SK-N-MC (cell line): ENCODE measurements around the gene RUNX1.

Experiments
- DNase-seq: peaks from one replicate; pipeline ENCODE4 v3.0.0-alpha.2; 2011; ENCODE audit warnings: low read depth, low spot score
- H3K27ac ChIP-seq: fragments of 200-600 bp; sonication (generic); 2 replicates; pipeline ENCODE4 v1.5.1; 2016; ENCODE audit warnings: mixed run types
- H3K36me3 ChIP-seq: fragments of 200-600 bp; sonication (generic); 2 replicates; pipeline ENCODE4 v1.6.1; 2017; ENCODE audit warnings: antibody characterized with exemption, low read length, mixed read lengths; ENCODE audit not compliant: insufficient read depth
- H3K4me3 ChIP-seq: fragments of 200-600 bp; sonication (generic); 2 replicates; pipeline ENCODE4 v1.5.1; 2016
- H3K9ac ChIP-seq: fragments of 200-600 bp; sonication (generic); 2 replicates; pipeline ENCODE4 v1.8.0; 2017; ENCODE audit warnings: mixed run types, mixed read lengths; ENCODE audit not compliant: insufficient read length
- H3K9me3 ChIP-seq: fragments of 200-600 bp; sonication (generic); 2 replicates; pipeline ENCODE4 v1.6.1; 2017; ENCODE audit warnings: low read depth, mild to moderate bottlenecking, antibody characterized with exemption, low read length, moderate library complexity, mixed read lengths
- EZH2 ChIP-seq: fragments of 200-600 bp; sonication (generic); IDR thresholded peaks from one replicate; pipeline ENCODE4 v1.6.1; 2017; ENCODE audit warnings: antibody characterized with exemption
- FOXP2 ChIP-seq: optimal IDR thresholded peaks from 2 replicates; pipeline ENCODE3; 2011; ENCODE audit warnings: mild to moderate bottlenecking, moderate library complexity; ENCODE audit not compliant: insufficient read depth; ENCODE audit errors: extremely low read length, control extremely low read depth
- POLR2AphosphoS5 ChIP-seq: IDR thresholded peaks from 2 replicates; pipeline ENCODE4 v1.6.1; 2012; ENCODE audit warnings: mild to moderate bottlenecking, low read depth, low read length, borderline replicate concordance

RUNX1 gene

DNA sequence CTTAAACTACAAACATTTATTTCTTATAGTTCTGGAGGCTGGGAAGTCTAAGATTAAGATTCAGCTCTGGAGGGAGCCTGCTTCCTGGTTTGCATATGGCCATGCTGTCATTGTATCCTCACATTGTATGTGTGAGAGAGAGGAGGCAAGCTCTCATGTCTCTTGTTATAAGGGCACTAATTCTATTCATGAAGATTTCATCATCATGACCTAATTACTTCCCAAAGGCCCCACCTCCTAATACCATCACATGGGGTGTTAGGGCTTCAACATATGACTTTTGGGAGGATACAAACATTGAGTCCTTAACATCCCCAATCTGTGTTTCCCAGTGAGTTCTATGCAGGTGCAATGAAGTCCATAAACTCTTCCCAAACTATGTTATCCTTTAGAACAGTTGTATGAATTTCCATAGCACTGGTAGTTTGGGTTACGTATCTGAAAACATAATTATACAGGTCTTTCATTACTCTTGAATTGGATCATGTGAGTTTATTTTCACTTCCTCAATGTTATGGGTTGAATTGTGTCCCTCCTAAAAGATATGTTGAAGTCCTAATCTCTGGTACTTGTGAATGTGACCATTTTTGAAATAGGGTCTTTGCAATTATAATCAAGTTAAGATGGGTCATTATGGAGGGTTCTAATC lies 124.2 kb downstream of the RUNX1 start:
- no peak for DNase-seq
- H3K36me3 ChIP-seq: no peaks in the 10 kb centered on the region
- no peak overlapping the region for H3K27ac ChIP-seq
- H3K9me3 ChIP-seq: no peaks in the 10 kb centered on the region
- no peak overlapping the region for H3K9ac ChIP-seq
- TF ChIP-seq FOXP2: no peak
- no peak for TF ChIP-seq POLR2AphosphoS5
- TF ChIP-seq EZH2: no peak
- H3K4me3 ChIP-seq: no peak overlapping the region

DNA sequence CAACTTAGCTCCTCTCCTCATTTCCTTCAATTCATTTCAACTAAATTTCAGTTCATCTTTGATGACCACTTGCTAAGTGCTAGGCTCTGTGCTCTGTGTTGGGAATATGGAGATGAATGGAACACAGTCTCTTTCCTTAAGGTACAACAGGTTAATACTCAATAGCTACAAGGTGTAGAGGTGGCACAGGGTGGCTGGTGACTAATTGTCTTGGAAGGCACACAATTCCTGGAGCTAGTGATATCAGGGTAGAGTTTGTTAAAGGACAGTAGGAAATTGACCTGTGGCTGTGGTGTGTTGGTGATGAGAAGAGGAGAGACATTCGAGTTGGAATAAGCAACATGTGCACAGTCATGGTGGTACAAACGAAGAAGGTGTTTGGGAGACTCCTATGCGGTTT lies 124.9 kb downstream of the RUNX1 start:
- Histone ChIP-seq H3K36me3 (no peaks in the 10 kb centered on the region), H3K27ac (no peak overlapping the region), H3K9me3 (no peaks in the 10 kb centered on the region), H3K4me3 (no peak overlapping the region), H3K9ac (no peak overlapping the region)
- TF ChIP-seq EZH2 (no peak), FOXP2 (no peak)
- no peak for DNase-seq

DNA sequence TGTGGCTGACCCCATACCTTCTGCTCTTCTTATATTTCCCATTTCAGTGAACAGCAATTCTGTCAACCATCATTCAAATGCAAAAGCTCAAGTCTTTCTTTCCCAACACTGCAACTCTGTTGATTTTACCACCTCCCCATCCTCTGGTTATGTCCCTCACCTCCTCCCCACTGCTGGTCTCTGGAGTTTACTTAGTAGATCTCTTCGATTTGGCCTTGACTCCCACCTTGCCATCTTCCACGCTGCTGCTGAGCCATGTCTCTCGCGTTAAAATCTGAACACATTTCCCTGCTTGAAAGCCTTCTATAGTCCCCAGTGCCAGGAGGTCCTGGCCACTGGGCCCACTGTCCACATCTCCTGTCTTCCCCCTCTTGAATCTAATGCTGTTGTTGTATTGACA lies 125.5 kb downstream of the RUNX1 start:
- TF ChIP-seq POLR2AphosphoS5: no peak
- TF ChIP-seq EZH2: no peak
- TF ChIP-seq FOXP2: no peak
- no peak for DNase-seq
- no peak overlapping the region for H3K9ac ChIP-seq
- no peaks in the 10 kb centered on the region for H3K36me3 ChIP-seq
- no peaks in the 10 kb centered on the region for H3K9me3 ChIP-seq
- no peak overlapping the region for H3K4me3 ChIP-seq
- no peak overlapping the region for H3K27ac ChIP-seq

- Histone ChIP-seq H3K9ac (no peak overlapping the region), H3K36me3 (no peaks in the 10 kb centered on the region), H3K9me3 (no peaks in the 10 kb centered on the region), H3K27ac (no peak overlapping the region), H3K4me3 (no peak overlapping the region)
- TF ChIP-seq FOXP2: no peak
- no peak for TF ChIP-seq EZH2
- no peak for TF ChIP-seq POLR2AphosphoS5
- no peak for DNase-seq
These were observed 125.9 kb downstream of the RUNX1 start for GRCh38 chr21:34923202-34923601.

DNA sequence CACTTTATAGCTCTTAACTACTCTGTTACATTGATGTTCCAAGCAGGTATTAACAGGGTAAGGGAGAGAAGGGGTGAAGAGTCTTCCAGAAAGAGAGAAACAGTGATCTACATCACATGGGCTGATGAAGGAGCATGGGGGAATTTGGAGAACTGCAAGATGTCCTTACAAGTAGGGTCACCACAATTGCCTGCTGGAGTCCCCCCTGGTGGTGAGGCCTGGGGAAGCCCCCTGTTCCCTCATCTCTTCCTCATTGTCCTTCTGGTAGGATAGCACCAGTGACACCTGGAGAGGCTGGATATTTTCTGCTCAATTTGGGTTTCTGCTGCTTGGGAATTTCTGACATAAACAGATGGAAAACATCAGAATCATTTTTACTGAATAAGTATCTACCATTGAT lies 126.6 kb downstream of the RUNX1 start:
- H3K4me3 ChIP-seq: no peak overlapping the region
- no peak overlapping the region for H3K27ac ChIP-seq
- H3K36me3 ChIP-seq: no peaks in the 10 kb centered on the region
- H3K9ac ChIP-seq: no peak overlapping the region
- DNase-seq: no peak
- no peaks in the 10 kb centered on the region for H3K9me3 ChIP-seq
- TF ChIP-seq POLR2AphosphoS5 (no peak), EZH2 (no peak), FOXP2 (no peak)

DNA sequence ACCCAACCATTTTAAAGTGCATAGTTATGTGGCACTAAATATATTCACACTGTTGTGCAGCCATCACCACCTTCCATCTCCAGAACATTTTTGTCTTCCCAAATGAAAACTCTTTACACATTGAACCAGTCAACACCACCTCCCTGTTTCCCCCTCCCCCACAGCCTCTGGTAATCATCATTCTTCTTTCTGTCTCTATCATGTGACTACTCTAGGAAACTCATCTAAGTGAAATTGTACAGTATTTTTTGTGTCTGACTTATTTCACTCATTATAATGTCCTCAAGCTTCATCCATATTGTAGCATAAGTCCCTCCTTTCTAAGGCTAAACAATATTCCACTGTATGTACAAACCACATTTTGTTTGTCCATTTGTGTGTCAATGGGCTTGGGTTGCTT lies 128.0 kb downstream of the RUNX1 start:
- Histone ChIP-seq H3K9me3 (no peaks in the 10 kb centered on the region), H3K27ac (no peak overlapping the region), H3K9ac (no peak overlapping the region), H3K4me3 (no peak overlapping the region), H3K36me3 (no peaks in the 10 kb centered on the region)
- no peak for TF ChIP-seq FOXP2
- no peak for DNase-seq

- TF ChIP-seq FOXP2 (no peak), POLR2AphosphoS5 (no peak), EZH2 (no peak)
- no peak overlapping the region for H3K27ac ChIP-seq
- H3K9me3 ChIP-seq: no peaks in the 10 kb centered on the region
- DNase-seq: no peak
- H3K9ac ChIP-seq: no peak overlapping the region
- no peaks in the 10 kb centered on the region for H3K36me3 ChIP-seq
- no peak overlapping the region for H3K4me3 ChIP-seq
These were observed 129.7 kb downstream of the RUNX1 start for GRCh38 chr21:34919406-34919805.

- Histone ChIP-seq H3K27ac (no peak overlapping the region), H3K9ac (no peak overlapping the region), H3K36me3 (no peaks in the 10 kb centered on the region), H3K9me3 (no peaks in the 10 kb centered on the region), H3K4me3 (no peak overlapping the region)
- DNase-seq: no peak
- TF ChIP-seq FOXP2: no peak
- no peak for TF ChIP-seq POLR2AphosphoS5
- no peak for TF ChIP-seq EZH2
These were observed 132.7 kb downstream of the RUNX1 start for GRCh38 chr21:34916446-34916845.

- Histone ChIP-seq H3K9me3 (no peaks in the 10 kb centered on the region), H3K9ac (no peak overlapping the region), H3K4me3 (no peak overlapping the region), H3K36me3 (no peaks in the 10 kb centered on the region), H3K27ac (no peak overlapping the region)
- TF ChIP-seq FOXP2: no peak
- no peak for TF ChIP-seq POLR2AphosphoS5
- TF ChIP-seq EZH2: no peak
- no peak for DNase-seq
These were observed 133.7 kb downstream of the RUNX1 start for GRCh38 chr21:34915364-34915841.

- H3K9me3 ChIP-seq: no peaks in the 10 kb centered on the region
- TF ChIP-seq POLR2AphosphoS5 (no peak), EZH2 (no peak), FOXP2 (no peak)
- DNase-seq: no peak
- H3K9ac ChIP-seq: no peak overlapping the region
- no peak overlapping the region for H3K27ac ChIP-seq
- no peaks in the 10 kb centered on the region for H3K36me3 ChIP-seq
- H3K4me3 ChIP-seq: no peak overlapping the region
These were observed 134.9 kb downstream of the RUNX1 start for GRCh38 chr21:34914239-34914638.
